Fibroblast of lung (primary cell): Measurements from ENCODE around the gene ACVR2A. TPM values are rescaled to one million over a fixed set of nuclear protein-coding genes. Genes with fewer than 3 reads are reported as not detected.

Source experiments
- DNase-seq, 2 donors: peaks; one replicate each; pipeline versions ENCODE4 v3.0.0 to v3.0.0-alpha.2; 2010; ENCODE audit warnings: low read depth in 2 of 2
- H2AFZ ChIP-seq: 2 replicates; pipeline ENCODE4 v1.5.1; 2012; ENCODE audit warnings: low read length, control low read depth, inconsistent platforms
- H3K27ac ChIP-seq: 2 replicates; pipeline ENCODE4 v1.5.1; 2011; ENCODE audit warnings: low read length, control low read depth; ENCODE audit not compliant: insufficient read depth
- H3K27me3 ChIP-seq: 2 replicates; pipeline ENCODE4 v1.5.1; 2011; ENCODE audit warnings: mild to moderate bottlenecking, low read length; ENCODE audit not compliant: control insufficient read depth, insufficient read depth
- H3K36me3 ChIP-seq: 2 replicates; pipeline ENCODE4 v1.5.1; 2011; ENCODE audit warnings: low read length; ENCODE audit not compliant: control insufficient read depth, insufficient read depth
- H3K4me1 ChIP-seq: 2 replicates; pipeline ENCODE4 v1.5.1; 2011; ENCODE audit warnings: low read length; ENCODE audit not compliant: control insufficient read depth, insufficient read depth; ENCODE audit errors: extremely low read depth
- H3K4me2 ChIP-seq: 2 replicates; pipeline ENCODE4 v1.5.1; 2011; ENCODE audit warnings: low read length, control low read depth; ENCODE audit not compliant: insufficient read depth; ENCODE audit errors: extremely low read depth
- H3K4me3 ChIP-seq, 4 experiments: fragments of 200-600 bp in 1 of 4; sonication (generic) in 1 of 4; replicated peaks in 1 of 4; 2 replicates each; pipeline ENCODE4 v1.5.1; 2011 to 2016; ENCODE audit warnings: low read length in 4 of 4, low read depth in 3 of 4, mild to moderate bottlenecking in 3 of 4, control low read depth in 2 of 4, inconsistent platforms in 1 of 4, mixed read lengths in 1 of 4; ENCODE audit not compliant: insufficient read depth in 1 of 4; ENCODE audit errors: control extremely low read depth in 1 of 4
- H3K79me2 ChIP-seq: 2 replicates; pipeline ENCODE4 v1.5.1; 2012; ENCODE audit warnings: mild to moderate bottlenecking, low read length, inconsistent platforms; ENCODE audit not compliant: control insufficient read depth, insufficient read depth
- H3K9ac ChIP-seq: 2 replicates; pipeline ENCODE4 v1.5.1; 2011; ENCODE audit warnings: mild to moderate bottlenecking, low read length, control low read depth; ENCODE audit not compliant: insufficient read depth
- H3K9me3 ChIP-seq: 2 replicates; pipeline ENCODE4 v1.5.1; 2012; ENCODE audit warnings: low read depth, low read length; ENCODE audit not compliant: control insufficient read depth, insufficient read depth
- H4K20me1 ChIP-seq: 2 replicates; pipeline ENCODE4 v1.5.1; 2011; ENCODE audit warnings: low read length; ENCODE audit not compliant: control insufficient read depth, insufficient read depth; ENCODE audit errors: extremely low read depth
- EZH2 ChIP-seq: IDR thresholded peaks from 2 replicates; pipeline ENCODE4 v1.5.1; 2012; ENCODE audit warnings: low read length, control low read depth, mild to moderate bottlenecking; ENCODE audit errors: missing control alignments
- polyA plus RNA-seq, 2 donors: library from polyadenylated mRNA; depleted of rRNA in 1 of 2; stranded (reverse) in 1 of 2; unstranded in 1 of 2; fragments of >200 nt; gene quantifications; 2 replicates each; pipeline ENCODE4 v1.2.1, GENCODE V29; 2011 to 2012; ENCODE audit warnings: missing spikeins in 1 of 2
- total RNA-seq: library from RNA; depleted of rRNA; stranded (reverse); fragments of >200 nt; gene quantifications from 2 replicates; pipeline ENCODE4 v1.2.1, GENCODE V29; 2014
- TF ChIP-seq, protein P1 (sequence below), 2 donors: IDR thresholded peaks in 1 of 2; conservative IDR thresholded peaks in 1 of 2; 1 replicate in 1 of 2; 2 replicates in 1 of 2; pipeline ENCODE4 v1.5.1; 2011 to 2012; ENCODE audit warnings: low read length in 2 of 2, control low read depth in 1 of 2, inconsistent platforms in 1 of 2, low read depth in 1 of 2, mild to moderate bottlenecking in 1 of 2

Gene ACVR2A
- total and polyA plus RNA-seq, 2 donors (not counting 1 experiment from before 2014, with no cell fraction given): 8.9 to 9.8 TPM

GRCh38 chr2:147865560-147865959, 20.7 kb downstream of the ACVR2A start:
- no peak overlapping the region for H3K27ac ChIP-seq
- H3K27me3 ChIP-seq: no peaks in the 10 kb centered on the region
- no peaks in the 10 kb centered on the region for H3K4me1 ChIP-seq
- H3K4me2 ChIP-seq: no peak overlapping the region
- no peaks in the 10 kb centered on the region for H3K36me3 ChIP-seq
- DNase-seq: no peak
- TF ChIP-seq, protein P1, sequence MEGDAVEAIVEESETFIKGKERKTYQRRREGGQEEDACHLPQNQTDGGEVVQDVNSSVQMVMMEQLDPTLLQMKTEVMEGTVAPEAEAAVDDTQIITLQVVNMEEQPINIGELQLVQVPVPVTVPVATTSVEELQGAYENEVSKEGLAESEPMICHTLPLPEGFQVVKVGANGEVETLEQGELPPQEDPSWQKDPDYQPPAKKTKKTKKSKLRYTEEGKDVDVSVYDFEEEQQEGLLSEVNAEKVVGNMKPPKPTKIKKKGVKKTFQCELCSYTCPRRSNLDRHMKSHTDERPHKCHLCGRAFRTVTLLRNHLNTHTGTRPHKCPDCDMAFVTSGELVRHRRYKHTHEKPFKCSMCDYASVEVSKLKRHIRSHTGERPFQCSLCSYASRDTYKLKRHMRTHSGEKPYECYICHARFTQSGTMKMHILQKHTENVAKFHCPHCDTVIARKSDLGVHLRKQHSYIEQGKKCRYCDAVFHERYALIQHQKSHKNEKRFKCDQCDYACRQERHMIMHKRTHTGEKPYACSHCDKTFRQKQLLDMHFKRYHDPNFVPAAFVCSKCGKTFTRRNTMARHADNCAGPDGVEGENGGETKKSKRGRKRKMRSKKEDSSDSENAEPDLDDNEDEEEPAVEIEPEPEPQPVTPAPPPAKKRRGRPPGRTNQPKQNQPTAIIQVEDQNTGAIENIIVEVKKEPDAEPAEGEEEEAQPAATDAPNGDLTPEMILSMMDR (conservative IDR thresholded peaks at IDR 0.05 in 1 of 2, IDR thresholded peaks at IDR 0.05 in 1 of 2; ENCODE audit: low read depth in 1 of 2, low read length in 2 of 2): no peak
- TF ChIP-seq EZH2: no peak
- no peaks in the 10 kb centered on the region for H3K9me3 ChIP-seq
- H3K79me2 ChIP-seq: peaks cover 13% of the 10 kb centered on the region
- no peak overlapping the region for H2AFZ ChIP-seq
- H4K20me1 ChIP-seq: no peaks in the 10 kb centered on the region
- H3K4me3 ChIP-seq: no peak overlapping the region
- no peak overlapping the region for H3K9ac ChIP-seq

- H3K36me3 ChIP-seq: no peaks in the 10 kb centered on the region
- peak in 1 of 2 donors; percentile 11 for DNase-seq
- no peak overlapping the region for H3K9ac ChIP-seq
- no peaks in the 10 kb centered on the region for H4K20me1 ChIP-seq
- H3K27ac ChIP-seq: no peak overlapping the region
- no peak overlapping the region for H3K4me2 ChIP-seq
- H3K4me3 ChIP-seq: no peak overlapping the region
- no peaks in the 10 kb centered on the region for H3K4me1 ChIP-seq
- peaks cover 11% of the 10 kb centered on the region for H3K79me2 ChIP-seq
- H2AFZ ChIP-seq: no peak overlapping the region
- TF ChIP-seq, protein P1 (conservative IDR thresholded peaks at IDR 0.05 in 1 of 2, IDR thresholded peaks at IDR 0.05 in 1 of 2; ENCODE audit: low read depth in 1 of 2, low read length in 2 of 2): no peak
- no peak for TF ChIP-seq EZH2
- no peaks in the 10 kb centered on the region for H3K27me3 ChIP-seq
- H3K9me3 ChIP-seq: no peaks in the 10 kb centered on the region
Observed at GRCh38 chr2:147867050-147867449, 22.2 kb downstream of the ACVR2A start.

- no peak for TF ChIP-seq EZH2
- TF ChIP-seq, protein P1 (conservative IDR thresholded peaks at IDR 0.05 in 1 of 2, IDR thresholded peaks at IDR 0.05 in 1 of 2; ENCODE audit: low read depth in 1 of 2, low read length in 2 of 2): no peak
- H3K79me2 ChIP-seq: peaks cover 19% of the 10 kb centered on the region
- no peaks in the 10 kb centered on the region for H3K27me3 ChIP-seq
- DNase-seq: no peak
- no peak overlapping the region for H3K4me2 ChIP-seq
- H3K27ac ChIP-seq: no peak overlapping the region
- H3K4me3 ChIP-seq: no peak overlapping the region
- no peak overlapping the region for H2AFZ ChIP-seq
- no peak overlapping the region for H3K9ac ChIP-seq
- no peaks in the 10 kb centered on the region for H4K20me1 ChIP-seq
- H3K9me3 ChIP-seq: no peaks in the 10 kb centered on the region
- no peaks in the 10 kb centered on the region for H3K36me3 ChIP-seq
- H3K4me1 ChIP-seq: no peaks in the 10 kb centered on the region
Observed at GRCh38 chr2:147869934-147870333, 25.1 kb downstream of the ACVR2A start.
